ENCODE measurements around the gene LRRC53.

DNA sequence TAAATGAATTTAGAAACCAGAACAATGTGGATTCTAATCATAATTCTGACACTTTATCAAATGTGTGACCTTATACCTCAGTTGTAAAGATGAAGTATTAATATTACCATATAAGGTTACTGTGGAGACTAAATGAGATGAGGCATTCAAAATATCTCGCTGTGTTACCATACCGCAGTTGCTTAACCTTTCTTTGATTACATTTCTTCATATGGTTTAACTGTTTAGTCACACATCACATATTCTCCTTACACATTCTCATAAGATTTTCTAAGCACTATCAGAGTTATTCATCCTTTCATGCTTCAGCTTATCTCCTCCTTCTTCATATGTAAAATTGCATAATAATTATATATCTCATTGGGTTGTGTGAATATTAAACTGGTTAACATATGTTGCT is 88.9 kb downstream of the LRRC53 start:
- TF ChIP-seq, protein P1, sequence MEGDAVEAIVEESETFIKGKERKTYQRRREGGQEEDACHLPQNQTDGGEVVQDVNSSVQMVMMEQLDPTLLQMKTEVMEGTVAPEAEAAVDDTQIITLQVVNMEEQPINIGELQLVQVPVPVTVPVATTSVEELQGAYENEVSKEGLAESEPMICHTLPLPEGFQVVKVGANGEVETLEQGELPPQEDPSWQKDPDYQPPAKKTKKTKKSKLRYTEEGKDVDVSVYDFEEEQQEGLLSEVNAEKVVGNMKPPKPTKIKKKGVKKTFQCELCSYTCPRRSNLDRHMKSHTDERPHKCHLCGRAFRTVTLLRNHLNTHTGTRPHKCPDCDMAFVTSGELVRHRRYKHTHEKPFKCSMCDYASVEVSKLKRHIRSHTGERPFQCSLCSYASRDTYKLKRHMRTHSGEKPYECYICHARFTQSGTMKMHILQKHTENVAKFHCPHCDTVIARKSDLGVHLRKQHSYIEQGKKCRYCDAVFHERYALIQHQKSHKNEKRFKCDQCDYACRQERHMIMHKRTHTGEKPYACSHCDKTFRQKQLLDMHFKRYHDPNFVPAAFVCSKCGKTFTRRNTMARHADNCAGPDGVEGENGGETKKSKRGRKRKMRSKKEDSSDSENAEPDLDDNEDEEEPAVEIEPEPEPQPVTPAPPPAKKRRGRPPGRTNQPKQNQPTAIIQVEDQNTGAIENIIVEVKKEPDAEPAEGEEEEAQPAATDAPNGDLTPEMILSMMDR (IDR thresholded peaks at IDR 0.05) = no peak
- no peak for TF ChIP-seq EZH2 (IDR thresholded peaks at IDR 0.05; ENCODE audit: borderline replicate concordance, insufficient read depth, low read depth, low read length, poor library complexity, severe bottlenecking)
